SK-N-SH (cell line): ENCODE measurements around the gene NHP2. TPM values are rescaled to one million over a fixed set of nuclear protein-coding genes. Genes with fewer than 3 reads are reported as not detected.
A peak's percentile ranks its signal among the peaks of the same experiment; 100 is the strongest.
"Not testable (repeated sequence)": the region's sequence is repeated elsewhere in the genome, so short reads cannot be mapped to it uniquely, and the experiment has no call there.

ENCODE experiments used
- CTCF ChIA-PET: fragments of 300-600, 350-600 bp; formaldehyde crosslinking; extraction: SDS; loops from one replicate; lab custom pipeline; 2021; lab: Yijun Ruan, JAX
- POLR2A ChIA-PET: fragments of 350-600 bp; sonication (Branson Sonifier 250); formaldehyde crosslinking; extraction: SDS; loops from one replicate; lab custom pipeline; 2020; ENCODE audit warnings: antibody characterized with exemption, inconsistent platforms; lab: Yijun Ruan, JAX
- DNase-seq: peaks from one replicate; pipeline ENCODE4 v3.0.0; 2012
- H2AFZ ChIP-seq: fragments of 200-600 bp; sonication (generic); 2 replicates; pipeline ENCODE4 v1.8.1; 2016; ENCODE audit warnings: antibody characterized with exemption, mild to moderate bottlenecking, low read depth
- H3F3A ChIP-seq: fragments of 200-600 bp; sonication (generic); replicated peaks from 2 replicates; pipeline ENCODE3; 2016; ENCODE audit warnings: antibody characterized with exemption, mild to moderate bottlenecking; ENCODE audit not compliant: insufficient read depth
- H3K27ac ChIP-seq, 2 experiments: fragments of 200-500 bp in 1 of 2; fragments of 200-600 bp in 1 of 2; sonication (Bioruptor generic) in 1 of 2; sonication (generic), shearing (Covaris generic) in 1 of 2; 2 replicates each; pipeline versions ENCODE4 v1.5.1 to v1.6.1; 2014 to 2016; ENCODE audit warnings: low read depth in 2 of 2, inconsistent platforms in 1 of 2, low read length in 1 of 2, mild to moderate bottlenecking in 1 of 2, mixed read lengths in 1 of 2
- H3K27me3 ChIP-seq: fragments of 200-600 bp; sonication (generic), shearing (Covaris generic); 2 replicates; pipeline ENCODE4 v1.6.1; 2016; ENCODE audit warnings: mixed run types; ENCODE audit not compliant: insufficient read depth
- H3K36me3 ChIP-seq, 2 experiments: fragments of 200-500 bp in 1 of 2; fragments of 200-600 bp in 1 of 2; sonication (Bioruptor generic) in 1 of 2; sonication (generic) in 1 of 2; replicated peaks in 1 of 2; 2 replicates each; pipeline versions ENCODE3 to v1.5.1; 2014 to 2016; ENCODE audit warnings: low read length in 1 of 2, mild to moderate bottlenecking in 1 of 2; ENCODE audit not compliant: insufficient read depth in 2 of 2, control insufficient read depth in 1 of 2
- H3K4me1 ChIP-seq, 2 experiments: fragments of 200-500 bp in 1 of 2; fragments of 200-600 bp in 1 of 2; sonication (Bioruptor generic) in 1 of 2; sonication (generic), shearing (Covaris generic) in 1 of 2; 2 replicates each; pipeline versions ENCODE4 v1.5.1 to v1.6.1; 2014 to 2016; ENCODE audit warnings: low read depth in 1 of 2, low read length in 1 of 2, mixed run types in 1 of 2; ENCODE audit not compliant: insufficient read depth in 2 of 2, control insufficient read depth in 1 of 2
- H3K4me2 ChIP-seq: fragments of 200-600 bp; sonication (generic), shearing (Covaris generic); 2 replicates; pipeline ENCODE4 v1.6.1; 2017; ENCODE audit warnings: mixed run types
- H3K4me3 ChIP-seq, 2 experiments: fragments of 200-500 bp in 1 of 2; fragments of 200-600 bp in 1 of 2; sonication (Bioruptor generic) in 1 of 2; sonication (generic), shearing (Covaris generic) in 1 of 2; 2 replicates each; pipeline versions ENCODE4 v1.5.1 to v1.8.1; 2014 to 2016; ENCODE audit warnings: low read depth in 2 of 2, inconsistent platforms in 1 of 2, low read length in 1 of 2, mild to moderate bottlenecking in 1 of 2, mixed read lengths in 1 of 2, moderate library complexity in 1 of 2
- H3K79me2 ChIP-seq: fragments of 200-600 bp; sonication (generic); 2 replicates; pipeline ENCODE4 v1.8.1; 2017; ENCODE audit warnings: mild to moderate bottlenecking; ENCODE audit not compliant: insufficient read depth
- H3K9ac ChIP-seq: fragments of 200-600 bp; sonication (generic); 2 replicates; pipeline ENCODE4 v1.6.1; 2017; ENCODE audit warnings: mixed run types
- H3K9me2 ChIP-seq: fragments of 200-600 bp; sonication (generic); 2 replicates; pipeline ENCODE4 v1.6.1; 2017; ENCODE audit warnings: mixed run types
- H3K9me3 ChIP-seq: fragments of 200-600 bp; sonication (generic); 2 replicates; pipeline ENCODE4 v1.6.1; 2017; ENCODE audit warnings: mixed run types, mild to moderate bottlenecking, moderate library complexity
- H4K20me1 ChIP-seq: fragments of 200-600 bp; sonication (generic); 2 replicates; pipeline ENCODE4 v1.6.1; 2017; ENCODE audit warnings: mild to moderate bottlenecking, mixed run types; ENCODE audit not compliant: insufficient read depth
- EZH2phosphoT487 ChIP-seq: fragments of 200-600 bp; sonication (generic); IDR thresholded peaks from 2 replicates; pipeline ENCODE4 v1.6.1; 2017; ENCODE audit warnings: low read depth, mixed run types, mild to moderate bottlenecking, antibody characterized with exemption, moderate library complexity, borderline replicate concordance
- FOXJ3 ChIP-seq: sonication (generic); formaldehyde crosslinking; IDR thresholded peaks from 2 replicates; pipeline ENCODE4 v1.5.1; 2020; ENCODE audit warnings: mild to moderate bottlenecking, missing genetic modification reagents
- NRF1 ChIP-seq: IDR thresholded peaks from 2 replicates; pipeline ENCODE4 v1.6.1; 2012; ENCODE audit warnings: low read depth, mild to moderate bottlenecking, low read length
- POLR2AphosphoS5 ChIP-seq: IDR thresholded peaks from 2 replicates; pipeline ENCODE4 v1.6.1; 2012; ENCODE audit warnings: low read depth, low read length
- RAD21 ChIP-seq: IDR thresholded peaks from 2 replicates; pipeline ENCODE4 v1.6.1; 2012; ENCODE audit warnings: mild to moderate bottlenecking, low read length
- RCOR1 ChIP-seq: fragments of 150-350 bp; IDR thresholded peaks from 2 replicates; pipeline ENCODE4 v1.6.1; 2017; ENCODE audit warnings: antibody characterized with exemption, low read length
- RFX5 ChIP-seq: IDR thresholded peaks from 2 replicates; pipeline ENCODE4 v1.6.1; 2012; ENCODE audit warnings: mild to moderate bottlenecking, improper control_type of control experiment, low read length
- SIN3A ChIP-seq: IDR thresholded peaks from 2 replicates; pipeline ENCODE4 v1.6.1; 2012; ENCODE audit warnings: low read depth, mild to moderate bottlenecking, low read length, moderate library complexity, borderline replicate concordance
- SMC3 ChIP-seq: IDR thresholded peaks from 2 replicates; pipeline ENCODE4 v1.6.1; 2012; ENCODE audit warnings: low read depth, low read length, improper control_type of control experiment
- TAF1 ChIP-seq: IDR thresholded peaks from 2 replicates; pipeline ENCODE4 v1.6.1; 2012; ENCODE audit warnings: low read depth, mild to moderate bottlenecking, low read length, moderate library complexity, borderline replicate concordance
- TEAD4 ChIP-seq: IDR thresholded peaks from 2 replicates; pipeline ENCODE4 v1.4.0; 2012; ENCODE audit warnings: mild to moderate bottlenecking, borderline replicate concordance; ENCODE audit not compliant: insufficient read depth
- USF1 ChIP-seq: IDR thresholded peaks from 2 replicates; pipeline ENCODE4 v1.4.0; 2012; ENCODE audit warnings: low read depth, borderline replicate concordance
- ZBTB33 ChIP-seq: IDR thresholded peaks from 2 replicates; pipeline ENCODE4 v1.4.0; 2012; ENCODE audit warnings: low read depth, borderline replicate concordance
- WGBS: methylation state at CpG from one replicate; pipeline ENCODE4 v1.1.6; 2017; ENCODE audit warnings: low lambda C conversion rate; 5-methylcytosine and 5-hydroxymethylcytosine counted together
- polyA plus RNA-seq, 3 experiments: library from polyadenylated mRNA; depleted of rRNA; stranded (reverse); fragments of >200 nt; gene quantifications; 2 replicates each; pipeline ENCODE4 v1.2.3, GENCODE V29; 2012

NHP2 gene
- polyA plus RNA-seq, 1 of the 3 experiments (the other 2 are of a cell fraction), result 455 TPM

- TF ChIP-seq SMC3 (no peak), RCOR1 (no peak), POLR2AphosphoS5 (peak; percentile 49; the same call in 1 of the 2 replicates), TAF1 (peak; percentile 93), FOXJ3 (CRISPR knock-in tag) (no peak), ZBTB33 (no peak), EZH2phosphoT487 (no peak), RFX5 (no peak), RAD21 (no peak), USF1 (no peak; the same call in 1 of the 2 replicates)
These were observed 22.9 kb downstream of the NHP2 start, which contains the start of gene RMND5B (continued) for GRCh38 chr5:178130576-178131445.

- H3K4me2 ChIP-seq, result peak overlapping the region; percentile 90
- H3K36me3 ChIP-seq, H3K27me3 ChIP-seq, H3K4me1 ChIP-seq, POLR2A ChIA-PET, H3K9me3 ChIP-seq, H3K9me2 ChIP-seq, DNase-seq, H4K20me1 ChIP-seq, H3F3A ChIP-seq: not testable (repeated sequence)
- peak overlapping the region; percentile 77 to 80 for H3K27ac ChIP-seq
- peak overlapping the region; percentile 83 for H3K9ac ChIP-seq
- peak; percentile 24; the same call in 1 of the 2 replicates for TF ChIP-seq NRF1
- peak overlapping the region; percentile 80 for H2AFZ ChIP-seq
- CTCF ChIA-PET, result interaction anchor here (4.0 to 10.9 kb wide), 2 partner anchors 9 to 54 kb away, joined by 26 to 96 read pairs; no protein-coding TSS in a partner anchor
- WGBS, result 10% methylated on average over 11 of the region's 11 CpGs
- H3K4me3 ChIP-seq, result peak overlapping the region; percentile 75 to 99
- peaks cover 39% of the 10 kb centered on the region for H3K79me2 ChIP-seq
These were observed 23.5 kb downstream of the NHP2 start for GRCh38 chr5:178130234-178130575.

- peaks cover 0 to 11% of the 10 kb centered on the region in 2 experiments; a peak in 1 of 4 replicates for H3K4me1 ChIP-seq
- no peak overlapping the region for H3K4me2 ChIP-seq
- no peak overlapping the region for H3K9ac ChIP-seq
- CTCF ChIA-PET, result interaction anchor here (4.0 to 10.9 kb wide), 2 partner anchors 8 to 53 kb away, joined by 26 to 96 read pairs; no protein-coding TSS in a partner anchor
- peaks cover 4% of the 10 kb centered on the region for H3F3A ChIP-seq
- H3K36me3 ChIP-seq, result peaks cover 0 to 4% of the 10 kb centered on the region in 2 experiments
- H3K27ac ChIP-seq, result no peak overlapping the region
- POLR2A ChIA-PET, result no interaction called here
- peaks cover 31% of the 10 kb centered on the region for H3K79me2 ChIP-seq
- no peaks in the 10 kb centered on the region for H3K9me2 ChIP-seq
- no peaks in the 10 kb centered on the region for H4K20me1 ChIP-seq
- TF ChIP-seq RCOR1, result no peak
- TF ChIP-seq SIN3A, result no peak
- TF ChIP-seq EZH2phosphoT487, result no peak
- no peak for TF ChIP-seq ZBTB33
- TF ChIP-seq TEAD4, result no peak
- TF ChIP-seq, all 33 proteins: peak for 0
- no peak overlapping the region for H3K4me3 ChIP-seq
- no peaks in the 10 kb centered on the region for H3K27me3 ChIP-seq
- no peak for DNase-seq
- WGBS, result 97% methylated on average over 9 of the region's 9 CpGs
- H2AFZ ChIP-seq, result peak overlapping the region; percentile 80; the same call in 1 of the 2 replicates
- H3K9me3 ChIP-seq, result no peaks in the 10 kb centered on the region
These were observed 24.4 kb downstream of the NHP2 start for GRCh38 chr5:178129296-178129695.
